GM19238 (cell line): ENCODE data around the gene SLC43A2.
"Not testable (repeated sequence)": the region's sequence is repeated elsewhere in the genome, so short reads cannot be mapped to it uniquely, and the experiment has no call there.

Experiments
- DNase-seq: peaks from one replicate; pipeline ENCODE4 v3.0.0; 2011; ENCODE audit warnings: low spot score; ENCODE audit not compliant: insufficient read length

SLC43A2 gene

GRCh38 chr17:1627982-1628855 is at the start of gene SLC43A2:
Gene SLC43A2 (minus strand): TSS chr17:1628834. CDS start chr17:1627874, 960 bp downstream.
- peak; percentile 97 for DNase-seq

DNA sequence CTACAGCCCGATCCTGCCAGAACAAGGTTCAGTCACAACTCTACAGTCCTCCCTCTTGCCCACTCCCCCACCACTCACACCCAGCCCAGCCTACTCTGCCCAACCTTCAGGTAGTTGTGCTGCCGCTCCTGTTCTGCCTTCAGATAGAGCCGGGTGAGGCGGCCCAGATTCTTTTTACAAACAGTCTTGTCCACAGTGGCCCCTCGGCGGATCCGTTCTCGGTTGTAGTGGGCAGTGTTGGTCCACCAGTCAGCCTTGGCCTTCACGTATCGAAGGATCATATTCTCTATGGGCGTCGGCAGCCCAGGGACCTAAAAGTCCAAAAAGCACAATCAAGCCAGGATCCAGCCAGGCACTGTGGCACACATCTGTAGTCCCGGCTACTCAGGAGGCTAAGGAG is 47.8 kb upstream of the SLC43A2 start:
- DNase-seq = no peak

DNA sequence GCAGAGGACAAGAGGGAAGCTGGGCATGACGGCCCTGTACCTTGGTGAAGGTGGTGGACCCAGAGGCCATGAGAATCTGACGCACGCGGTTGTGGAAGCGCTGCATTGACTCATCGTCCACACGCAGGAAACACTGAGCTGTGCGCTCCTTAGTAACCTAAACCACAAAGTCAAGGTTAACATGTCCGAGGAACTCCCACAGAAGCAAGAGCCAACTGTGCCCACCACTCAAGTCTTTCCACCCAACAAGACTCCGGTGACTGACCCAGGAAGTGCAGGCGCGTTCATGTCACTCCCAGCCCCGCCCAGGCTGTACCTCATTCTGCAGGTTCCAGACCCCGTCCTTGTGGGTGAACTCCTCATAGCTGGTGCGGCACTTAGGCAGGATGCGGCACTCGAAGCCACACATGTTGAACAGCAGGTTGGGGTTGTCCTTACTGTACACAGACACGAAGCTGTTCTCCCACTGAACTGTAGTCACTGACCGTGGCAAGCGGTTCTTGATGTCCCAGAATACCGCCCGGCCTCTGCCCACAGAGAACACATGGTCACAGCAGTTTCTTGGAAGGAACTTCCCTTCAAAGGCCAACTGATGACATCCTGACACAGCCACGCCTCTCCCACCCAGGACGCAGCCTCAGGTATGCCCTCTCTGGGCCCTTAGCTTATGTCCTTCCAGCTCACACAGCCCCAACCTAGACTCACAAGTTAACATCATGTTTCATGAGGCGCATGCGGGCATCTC is 44.6 kb upstream of the SLC43A2 start:
- DNase-seq = no peak

- DNase-seq = not testable (repeated sequence)
Measured at GRCh38 chr17:1663934-1664333, 35.3 kb upstream of the SLC43A2 start.

DNA sequence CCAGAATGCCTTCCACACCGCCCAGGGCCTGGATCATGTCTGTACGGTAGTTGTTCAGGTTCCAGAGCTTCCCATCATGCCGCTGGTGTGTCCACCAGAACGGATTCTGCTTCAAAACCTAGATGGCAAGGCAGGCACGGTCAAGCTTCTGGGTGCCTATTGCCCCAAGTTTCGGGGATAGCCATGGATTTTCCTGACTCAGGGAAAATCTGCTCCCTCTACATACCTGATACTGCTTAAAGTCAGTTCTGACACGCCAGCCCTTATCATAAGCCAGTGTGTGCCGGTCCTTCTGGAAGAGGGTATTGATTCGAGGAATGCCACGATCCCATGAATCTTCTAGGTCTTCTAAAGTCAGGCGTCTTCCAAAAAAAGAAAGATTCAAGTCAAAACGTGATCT is 32.4 kb upstream of the SLC43A2 start:
- DNase-seq = no peak

DNA sequence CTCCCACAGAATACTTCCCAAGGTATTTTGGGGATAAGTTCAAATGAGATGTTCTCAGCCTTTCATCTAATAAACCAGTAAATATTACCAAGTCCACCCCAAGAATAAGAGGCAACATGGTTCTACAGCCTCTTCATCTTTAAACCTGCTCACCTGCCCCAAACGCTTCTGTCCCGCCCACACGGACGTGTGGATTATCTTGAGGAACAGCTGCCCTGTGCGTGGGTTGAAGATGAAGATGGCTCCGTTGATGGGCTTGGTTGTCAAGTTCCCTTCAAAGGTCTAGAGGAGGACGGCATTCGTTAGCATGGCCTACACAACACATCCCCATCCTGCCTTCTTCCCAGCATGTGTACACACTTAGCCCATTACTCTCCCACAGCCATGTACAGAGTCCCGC is 29.5 kb upstream of the SLC43A2 start:
- DNase-seq = no peak

DNA sequence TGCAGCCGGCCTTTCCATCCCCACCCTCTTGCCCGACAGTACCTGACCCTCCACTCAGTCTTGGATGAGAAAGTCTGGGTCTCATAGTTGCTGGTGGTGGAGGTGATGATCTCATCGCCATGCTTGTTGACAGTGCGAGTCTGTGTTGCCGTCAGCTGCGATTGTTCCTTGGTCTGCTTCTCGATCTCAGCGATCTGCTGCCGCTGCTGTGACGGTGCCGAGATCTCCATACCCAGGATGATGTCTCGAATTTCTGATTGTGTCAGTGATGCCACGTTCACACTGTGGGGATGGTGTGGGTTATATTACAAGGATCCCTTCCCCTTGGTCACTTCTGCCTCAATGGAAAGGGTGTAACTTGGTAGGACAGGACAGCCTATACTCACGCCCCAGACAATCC is 25.1 kb upstream of the SLC43A2 start:
- no peak for DNase-seq

DNA sequence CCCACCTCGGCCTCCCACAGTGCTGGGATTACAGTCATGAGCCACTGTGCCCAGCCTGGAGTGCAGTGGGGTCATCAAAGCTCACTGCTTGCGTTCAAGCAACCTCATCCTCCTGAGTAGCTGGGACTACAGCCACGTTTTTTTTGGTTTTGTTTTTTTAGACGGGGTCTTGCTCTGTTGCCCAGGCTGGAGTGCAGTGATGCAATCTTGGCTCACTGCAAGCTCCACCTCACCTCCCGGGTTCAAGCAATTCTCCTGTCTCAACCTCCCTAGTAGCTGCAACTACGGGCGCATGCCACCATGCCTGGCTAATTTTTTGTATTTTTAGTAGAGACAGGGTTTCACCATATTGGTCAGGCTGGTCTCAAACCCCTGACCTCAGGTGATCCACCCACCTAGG is 24.2 kb upstream of the SLC43A2 start:
- not testable (repeated sequence) for DNase-seq

GRCh38 chr17:1651559-1651844 is 22.9 kb upstream of the SLC43A2 start:
- DNase-seq = no peak

GRCh38 chr17:1650731-1651558 is 22.3 kb upstream of the SLC43A2 start:
- DNase-seq = no peak

- no peak for DNase-seq
Measured at GRCh38 chr17:1649844-1650501, 21.3 kb upstream of the SLC43A2 start, which contains the start of gene RILP. Gene RILP (minus strand): TSS chr17:1649866. CDS start chr17:1649804, 62 bp downstream.

- DNase-seq = peak; percentile 95
Measured at GRCh38 chr17:1648963-1649843, 20.6 kb upstream of the SLC43A2 start.

- no peak for DNase-seq
Measured at GRCh38 chr17:1648173-1648962, 19.7 kb upstream of the SLC43A2 start.

DNA sequence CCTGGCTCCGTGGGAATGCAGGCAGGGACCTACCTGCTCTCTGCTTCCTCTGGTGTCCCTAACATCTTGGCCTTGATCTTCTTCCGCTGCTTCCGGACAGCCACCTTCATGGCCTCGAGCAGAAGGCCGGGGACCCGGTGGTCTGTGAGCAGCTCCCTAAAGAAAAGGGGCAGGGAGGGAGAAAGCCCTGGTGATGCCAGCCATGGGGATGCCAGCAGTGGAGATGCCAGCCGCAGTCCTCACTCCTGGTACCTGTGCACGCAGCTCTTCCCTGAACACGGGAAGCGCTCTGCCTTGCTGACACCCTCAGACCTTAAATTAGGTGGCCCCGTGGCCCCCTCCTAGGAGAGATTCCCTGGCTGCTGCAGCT is 19.2 kb upstream of the SLC43A2 start:
- DNase-seq = no peak

GRCh38 chr17:1646199-1646875 is 17.7 kb upstream of the SLC43A2 start:
- DNase-seq = no peak

GRCh38 chr17:1645207-1646171 is 16.9 kb upstream of the SLC43A2 start, which contains the start of gene SCARF1:
Gene SCARF1 (minus strand): TSS chr17:1645732. CDS start chr17:1645697, 35 bp downstream.
- peak; percentile 47 for DNase-seq

GRCh38 chr17:1644493-1645206 is 16.0 kb upstream of the SLC43A2 start:
- DNase-seq = peak; percentile 83
